B cell (primary cell): Measurements from ENCODE around the gene MTMR8.

ENCODE experiments used
- CTCF ChIP-seq: fragments of 200-600 bp; IDR thresholded peaks from one replicate; pipeline ENCODE4 v1.8.0; 2022; ENCODE audit warnings: antibody characterized with exemption, mild to moderate bottlenecking
- EZH2 ChIP-seq: IDR thresholded peaks from 2 replicates; pipeline ENCODE4 v1.6.1; 2012; ENCODE audit warnings: borderline replicate concordance, low read depth, mild to moderate bottlenecking, moderate library complexity, low read length; ENCODE audit not compliant: insufficient read depth, poor library complexity, severe bottlenecking

GRCh38 chrX:64321507-64321906, 73.7 kb downstream of the MTMR8 start:
- TF ChIP-seq CTCF (no peak), EZH2 (no peak)
